SU-DHL-6 (cell line): ENCODE results near the gene CLEC4D.

Experiments used
- CTCF ChIP-seq: fragments of 200-600 bp; sonication (generic); IDR thresholded peaks from one replicate; pipeline ENCODE4 v1.5.1; 2017; ENCODE audit warnings: antibody characterized with exemption, mild to moderate bottlenecking, low read length, moderate library complexity; ENCODE audit not compliant: insufficient read depth, poor library complexity, severe bottlenecking
- EZH2phosphoT487 ChIP-seq: fragments of 200-600 bp; sonication (generic), shearing (Covaris generic); conservative IDR thresholded peaks from 2 replicates; pipeline ENCODE4 v1.6.1; 2018; ENCODE audit warnings: mild to moderate bottlenecking, antibody characterized with exemption, low read length, moderate library complexity, mixed read lengths

- TF ChIP-seq CTCF (no peak), EZH2phosphoT487 (no peak)
These were observed 51.4 kb downstream of the CLEC4D start for GRCh38 chr12:8564656-8565055.
